HG03575 (cell line): ENCODE data around the gene MEAF6.
A peak's percentile ranks its signal among the peaks of the same experiment; 100 is the strongest.
"Not testable (repeated sequence)": the region's sequence is repeated elsewhere in the genome, so short reads cannot be mapped to it uniquely, and the experiment has no call there.

ENCODE experiments used
- ATAC-seq: cut with Tn5 transposase; IDR thresholded peaks from one replicate; pipeline ENCODE4 v1.9.1; 2021; ENCODE audit not compliant: unreplicated experiment, insufficient number of reproducible peaks, low FRiP score; ENCODE audit errors: extremely low read depth

The MEAF6 gene

GRCh38 chr1:37514350-37515184 lies at the start of gene MEAF6:
Gene MEAF6, minus strand, starts transcription at chr1:37514766. Its CDS starts 20 bp downstream, at chr1:37514746.
- peak; percentile 21 for ATAC-seq

DNA sequence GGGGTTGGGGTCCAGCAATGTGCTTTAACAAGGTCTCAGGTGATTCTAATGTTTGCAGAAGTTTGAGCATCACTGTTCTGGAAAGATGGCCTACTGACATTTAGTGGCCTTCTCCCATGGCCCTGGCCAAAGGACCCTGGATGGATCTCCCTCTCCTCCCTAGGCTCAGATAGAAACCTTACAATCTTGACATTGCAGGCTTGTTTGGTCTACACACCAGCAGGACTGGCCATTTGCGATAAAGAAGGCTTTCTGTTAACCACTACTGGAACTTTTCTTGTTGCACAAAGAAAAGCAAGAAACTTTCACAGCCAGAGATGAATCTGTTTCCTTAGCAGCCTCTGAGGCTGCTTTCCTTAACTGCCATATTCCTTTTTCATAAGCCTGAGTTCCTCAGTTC lies 48.4 kb upstream of the MEAF6 start:
- no peak for ATAC-seq

DNA sequence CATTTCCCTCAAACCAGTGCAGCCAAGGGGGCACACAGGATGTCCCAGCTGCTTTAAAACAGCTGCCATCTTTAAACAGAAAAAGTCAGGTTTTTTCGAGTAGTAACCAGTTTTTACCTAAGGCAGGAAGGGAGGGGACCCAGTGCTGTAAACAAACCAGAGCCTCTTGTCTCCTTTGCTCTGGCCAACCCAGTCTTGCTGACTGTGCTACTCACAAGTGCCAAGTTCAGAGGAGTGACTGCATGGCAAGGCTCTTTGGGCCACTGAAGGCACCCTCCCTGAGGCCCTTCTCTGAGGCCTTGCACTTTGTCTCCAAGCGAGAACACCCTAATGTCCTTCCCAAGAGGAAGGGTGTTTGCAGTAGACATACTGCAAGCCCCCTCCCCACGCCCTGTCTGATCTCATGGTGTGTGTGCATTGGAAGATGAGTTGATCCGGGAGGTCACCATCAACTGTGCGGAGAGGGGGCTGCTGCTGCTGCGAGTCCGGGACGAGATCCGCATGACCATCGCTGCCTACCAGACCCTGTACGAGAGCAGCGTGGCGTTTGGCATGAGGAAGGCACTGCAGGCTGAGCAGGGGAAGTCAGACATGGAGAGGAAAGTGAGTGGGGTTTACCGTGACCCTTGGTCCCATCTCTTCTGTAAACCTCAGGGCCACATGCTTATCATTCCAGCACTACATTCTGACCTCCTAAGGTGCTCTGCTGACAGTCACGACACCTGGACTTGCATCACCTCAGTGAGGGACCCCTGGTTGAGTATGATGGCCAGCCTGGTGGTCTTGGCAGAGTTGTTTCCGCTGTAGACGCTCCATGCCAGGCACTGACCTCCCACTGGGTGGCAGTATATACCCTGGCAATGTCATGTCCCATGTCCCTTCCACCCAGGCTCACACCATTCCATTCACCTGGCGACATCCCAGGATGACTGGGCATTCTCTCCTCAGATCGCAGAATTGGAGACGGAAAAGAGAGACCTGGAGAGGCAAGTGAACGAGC lies 46.9 kb upstream of the MEAF6 start:
- no peak for ATAC-seq

- no peak for ATAC-seq
These were observed 46.0 kb upstream of the MEAF6 start for GRCh38 chr1:37560401-37561132.

GRCh38 chr1:37559957-37560379 lies 45.4 kb upstream of the MEAF6 start:
- ATAC-seq, result not testable (repeated sequence)

DNA sequence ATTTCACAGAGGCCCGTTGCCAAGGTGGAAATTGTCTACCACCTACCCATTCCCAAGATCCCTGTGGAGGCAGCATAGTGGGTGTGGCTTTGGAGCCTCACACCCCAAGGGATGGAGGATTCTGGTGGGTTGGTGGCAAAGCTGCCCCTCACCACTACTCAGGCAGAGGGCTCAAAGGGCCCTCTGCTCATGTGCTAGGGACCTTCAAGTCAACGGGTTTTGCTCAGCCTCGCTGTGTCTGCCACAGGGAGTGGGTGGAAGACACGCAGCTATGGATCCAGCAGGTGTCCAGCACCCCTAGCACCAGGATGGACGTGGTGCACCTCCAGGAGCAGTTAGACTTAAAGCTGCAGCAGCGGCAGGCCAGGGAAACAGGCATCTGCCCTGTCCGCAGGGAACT lies 44.5 kb upstream of the MEAF6 start:
- no peak for ATAC-seq

DNA sequence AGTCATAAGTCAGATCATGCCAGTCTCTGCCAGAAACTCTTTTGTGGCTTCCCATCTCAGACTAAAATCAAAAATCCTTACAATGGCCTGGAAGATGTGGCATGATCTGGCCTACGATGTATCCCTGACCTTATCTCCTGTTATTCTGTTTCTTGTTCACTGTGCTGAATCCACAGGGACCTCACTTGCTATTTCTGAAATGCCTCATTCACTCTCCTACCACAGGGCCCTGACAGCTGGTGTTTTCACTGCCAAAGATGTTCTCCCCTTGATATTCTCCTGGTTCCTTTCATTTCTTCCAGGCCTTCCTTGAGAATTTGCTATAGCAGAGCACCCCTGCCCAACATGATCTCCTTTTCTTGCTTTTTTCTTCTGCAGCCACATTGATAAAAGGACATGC lies 43.8 kb upstream of the MEAF6 start:
- ATAC-seq, result no peak

GRCh38 chr1:37557402-37557801 lies 42.8 kb upstream of the MEAF6 start:
- no peak for ATAC-seq

- no peak for ATAC-seq
These were observed 42.2 kb upstream of the MEAF6 start, which contains the start of gene DNALI1 for GRCh38 chr1:37556712-37557196. Gene DNALI1, plus strand, starts transcription at chr1:37556940. Its CDS starts 55 bp downstream, at chr1:37556995.

DNA sequence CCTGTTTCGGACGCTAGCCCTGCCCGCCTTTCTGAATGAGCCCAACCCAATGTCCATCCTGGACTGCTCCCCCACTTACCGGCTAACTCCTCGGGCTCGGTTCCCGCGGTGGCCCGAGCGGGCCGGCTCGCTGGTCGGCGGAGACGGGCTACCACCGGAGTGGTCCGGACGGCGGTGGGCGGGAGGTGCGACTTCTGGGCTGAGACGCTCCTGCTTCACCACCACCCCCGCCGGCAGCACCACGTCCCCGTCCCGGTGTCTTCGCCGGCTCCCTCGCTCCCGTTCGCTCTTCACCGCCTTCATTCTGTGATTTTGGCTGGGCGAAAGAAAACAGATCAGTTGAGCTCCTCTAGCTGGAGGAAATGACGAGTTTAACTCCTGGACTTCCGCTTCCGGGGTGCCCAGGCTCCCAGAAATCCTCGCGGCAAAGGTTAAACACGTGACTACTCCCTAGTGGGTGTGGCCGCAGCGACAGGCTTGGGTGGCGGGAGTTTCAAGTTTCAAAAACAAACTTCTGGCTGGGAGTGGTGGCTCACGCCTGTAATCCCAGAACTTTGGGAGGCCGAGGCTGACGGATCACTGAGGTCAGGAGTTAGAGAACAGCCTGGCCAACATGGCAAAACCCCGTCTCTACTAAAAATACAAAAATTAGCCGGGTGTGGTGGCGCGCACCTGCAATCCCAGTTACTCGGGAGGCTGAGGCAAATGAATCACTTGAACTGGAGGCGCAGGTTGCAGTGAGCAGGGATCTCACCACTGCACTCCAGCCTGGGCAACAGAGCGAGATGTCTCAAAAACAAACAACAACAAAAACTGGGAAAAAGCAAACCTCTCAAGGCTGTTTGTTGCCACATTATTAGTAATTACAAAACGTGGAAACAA lies 39.6 kb upstream of the MEAF6 start, which contains the start of gene SNIP1:
TSS of gene SNIP1 (minus strand) at position 367 of the 882 bp plus-strand sequence. CDS start at position 303, 64 bp downstream.
- ATAC-seq, result peak; percentile 47

DNA sequence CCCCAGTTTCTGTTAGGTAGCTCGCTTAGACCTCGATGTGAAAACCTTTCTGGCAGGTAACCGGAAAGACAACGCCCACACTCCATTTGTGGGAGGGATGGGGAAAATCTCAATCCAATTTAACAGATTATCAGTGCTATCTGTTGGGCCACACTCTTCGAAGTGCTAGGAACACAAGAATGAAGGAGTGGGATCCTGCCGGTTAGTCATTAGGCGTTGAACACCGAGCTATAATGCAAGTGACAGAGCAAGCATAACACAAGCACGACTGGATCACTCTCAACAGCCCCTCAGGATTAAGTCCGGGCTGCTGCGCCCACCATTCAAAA lies 39.0 kb upstream of the MEAF6 start:
- ATAC-seq, result no peak

GRCh38 chr1:37549341-37549740 lies 34.8 kb upstream of the MEAF6 start:
- no peak for ATAC-seq

DNA sequence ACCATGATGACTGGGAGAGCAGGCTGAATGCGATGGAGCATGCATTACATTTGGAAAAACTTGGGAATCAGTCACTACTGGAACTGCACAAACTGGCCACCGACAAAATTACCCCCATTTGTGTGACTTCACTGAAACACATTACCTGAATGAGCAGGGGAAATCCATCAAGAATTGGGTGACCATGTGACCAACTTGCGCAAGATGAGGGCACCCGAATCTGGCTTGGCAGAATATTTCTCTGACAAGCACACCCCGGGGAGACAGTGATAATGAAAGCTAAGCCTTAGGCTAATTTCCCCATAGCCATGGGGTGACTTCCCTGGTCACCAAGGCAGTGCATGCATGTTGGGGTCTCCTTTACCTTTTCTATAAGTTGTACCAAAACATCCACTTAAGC lies 30.5 kb upstream of the MEAF6 start:
- ATAC-seq, result no peak

GRCh38 chr1:37544530-37544929 lies 30.0 kb upstream of the MEAF6 start:
- ATAC-seq, result no peak

- ATAC-seq, result no peak
These were observed 25.6 kb upstream of the MEAF6 start for GRCh38 chr1:37540036-37540785.

- not testable (repeated sequence) for ATAC-seq
These were observed 24.6 kb upstream of the MEAF6 start for GRCh38 chr1:37539154-37539553.

DNA sequence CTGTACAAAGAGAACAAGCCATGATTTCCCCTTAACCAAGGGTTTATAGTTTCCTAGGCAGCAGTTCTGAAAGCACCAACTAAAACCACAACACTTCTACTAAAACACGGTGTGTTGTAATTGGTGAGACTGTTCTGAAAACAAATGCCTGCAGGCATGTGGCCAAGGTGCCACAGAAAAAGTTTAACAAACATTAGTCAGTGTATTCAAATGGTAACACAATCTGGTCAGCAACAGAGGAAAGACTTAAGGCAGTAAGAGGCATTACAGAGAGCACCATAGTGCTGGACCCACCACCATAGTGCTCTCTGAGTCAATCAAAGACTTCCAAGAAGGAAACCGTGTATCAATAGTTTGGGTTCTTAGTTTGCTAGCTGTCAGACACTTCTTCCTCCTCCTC lies 22.8 kb upstream of the MEAF6 start:
- no peak for ATAC-seq
